HEK293T (cell line): Measurements from ENCODE around the gene COL26A1.

ENCODE experiments used
- ARNT ChIP-seq: fragments of 450-650 bp; IDR thresholded peaks from 2 replicates; pipeline ENCODE4 v1.6.1; 2017; ENCODE audit warnings: mild to moderate bottlenecking
- BHLHE40 ChIP-seq: fragments of 450-650 bp; IDR thresholded peaks from 2 replicates; pipeline ENCODE4 v1.6.1; 2016; ENCODE audit warnings: mild to moderate bottlenecking, moderate library complexity, borderline replicate concordance
- CTBP1 ChIP-seq: fragments of 450-650 bp; IDR thresholded peaks from 2 replicates; pipeline ENCODE4 v1.6.1; 2016; ENCODE audit warnings: borderline replicate concordance
- ELF4 ChIP-seq: fragments of 450-650 bp; IDR thresholded peaks from 2 replicates; pipeline ENCODE4 v1.6.1; 2017; ENCODE audit warnings: antibody characterized with exemption
- FOXK2 ChIP-seq: fragments of 450-650 bp; IDR thresholded peaks from 2 replicates; pipeline ENCODE4 v1.6.1; 2016; ENCODE audit warnings: mild to moderate bottlenecking
- FOXM1 ChIP-seq: fragments of 450-650 bp; IDR thresholded peaks from 2 replicates; pipeline ENCODE4 v1.6.1; 2017; ENCODE audit warnings: mild to moderate bottlenecking, borderline replicate concordance
- HDGF ChIP-seq: fragments of 450-650 bp; IDR thresholded peaks from 2 replicates; pipeline ENCODE4 v1.6.1; 2017; ENCODE audit warnings: antibody characterized with exemption, borderline replicate concordance
- LEF1 ChIP-seq: fragments of 450-650 bp; IDR thresholded peaks from 2 replicates; pipeline ENCODE4 v1.6.1; 2017; ENCODE audit warnings: mild to moderate bottlenecking, borderline replicate concordance
- NFRKB ChIP-seq: fragments of 450-650 bp; IDR thresholded peaks from 2 replicates; pipeline ENCODE4 v1.6.1; 2016; ENCODE audit warnings: mild to moderate bottlenecking, moderate library complexity
- SP1 ChIP-seq: fragments of 450-650 bp; IDR thresholded peaks from 2 replicates; pipeline ENCODE4 v1.6.1; 2017
- SUZ12 ChIP-seq: fragments of 450-650 bp; IDR thresholded peaks from 2 replicates; pipeline ENCODE4 v1.6.1; 2016; ENCODE audit warnings: mild to moderate bottlenecking
- TARDBP ChIP-seq: fragments of 450-650 bp; IDR thresholded peaks from 2 replicates; pipeline ENCODE4 v1.6.1; 2016
- ZNF384 ChIP-seq: fragments of 450-650 bp; IDR thresholded peaks from 2 replicates; pipeline ENCODE4 v1.6.1; 2016

GRCh38 chr7:101538596-101539459, 176.2 kb downstream of the COL26A1 start:
- no peak for TF ChIP-seq LEF1
- no peak for TF ChIP-seq NFRKB
- no peak for TF ChIP-seq HDGF
- no peak for TF ChIP-seq FOXK2
- TF ChIP-seq SUZ12: no peak
- TF ChIP-seq BHLHE40: no peak
- TF ChIP-seq ARNT: no peak
- TF ChIP-seq ELF4: no peak
- no peak for TF ChIP-seq ZNF384
- TF ChIP-seq SP1: no peak
- no peak for TF ChIP-seq TARDBP
- no peak for TF ChIP-seq FOXM1
- no peak for TF ChIP-seq CTBP1
